ENCODE measurements around the gene AP5B1.

Gene AP5B1

DNA sequence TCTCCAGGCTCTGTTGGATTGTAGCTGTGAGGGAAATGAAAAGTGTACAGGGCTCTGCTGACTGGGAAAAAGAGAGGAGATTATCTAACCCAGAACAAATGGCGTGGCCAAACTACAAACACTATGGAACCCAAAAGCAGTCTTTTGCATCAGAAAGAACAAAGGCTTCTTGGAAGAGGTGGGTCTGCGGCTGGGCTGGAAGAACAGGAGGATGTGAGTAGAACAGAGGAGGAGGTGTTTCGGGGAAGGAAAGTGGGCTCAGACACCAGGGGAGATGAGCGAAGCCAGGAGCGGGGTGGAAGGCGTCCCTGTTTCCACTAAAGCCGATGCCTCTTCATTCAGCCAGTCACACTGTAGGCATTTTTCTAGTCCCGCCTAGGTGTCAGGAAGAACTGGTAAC, 18.1 kb upstream of the AP5B1 start:
- no peak for DNase-seq

DNA sequence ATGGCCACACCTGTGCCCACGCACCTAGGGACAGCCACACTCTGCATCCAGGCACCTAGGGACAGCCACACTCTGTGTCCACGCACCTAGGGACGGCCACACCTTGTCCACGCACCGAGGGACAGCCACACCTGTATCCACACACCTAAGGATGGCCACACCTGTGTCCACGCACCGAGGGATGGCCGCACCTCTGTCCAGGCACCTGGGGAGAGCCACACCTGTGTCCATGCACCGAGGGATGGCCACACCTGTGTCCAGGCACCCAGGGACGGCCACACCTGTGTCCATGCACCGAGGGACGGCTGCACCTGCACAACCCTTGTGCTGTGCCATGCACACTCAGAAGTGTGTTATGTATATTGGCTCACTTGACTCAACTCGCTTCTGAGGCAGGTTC, 16.9 kb upstream of the AP5B1 start:
- DNase-seq: no peak

DNA sequence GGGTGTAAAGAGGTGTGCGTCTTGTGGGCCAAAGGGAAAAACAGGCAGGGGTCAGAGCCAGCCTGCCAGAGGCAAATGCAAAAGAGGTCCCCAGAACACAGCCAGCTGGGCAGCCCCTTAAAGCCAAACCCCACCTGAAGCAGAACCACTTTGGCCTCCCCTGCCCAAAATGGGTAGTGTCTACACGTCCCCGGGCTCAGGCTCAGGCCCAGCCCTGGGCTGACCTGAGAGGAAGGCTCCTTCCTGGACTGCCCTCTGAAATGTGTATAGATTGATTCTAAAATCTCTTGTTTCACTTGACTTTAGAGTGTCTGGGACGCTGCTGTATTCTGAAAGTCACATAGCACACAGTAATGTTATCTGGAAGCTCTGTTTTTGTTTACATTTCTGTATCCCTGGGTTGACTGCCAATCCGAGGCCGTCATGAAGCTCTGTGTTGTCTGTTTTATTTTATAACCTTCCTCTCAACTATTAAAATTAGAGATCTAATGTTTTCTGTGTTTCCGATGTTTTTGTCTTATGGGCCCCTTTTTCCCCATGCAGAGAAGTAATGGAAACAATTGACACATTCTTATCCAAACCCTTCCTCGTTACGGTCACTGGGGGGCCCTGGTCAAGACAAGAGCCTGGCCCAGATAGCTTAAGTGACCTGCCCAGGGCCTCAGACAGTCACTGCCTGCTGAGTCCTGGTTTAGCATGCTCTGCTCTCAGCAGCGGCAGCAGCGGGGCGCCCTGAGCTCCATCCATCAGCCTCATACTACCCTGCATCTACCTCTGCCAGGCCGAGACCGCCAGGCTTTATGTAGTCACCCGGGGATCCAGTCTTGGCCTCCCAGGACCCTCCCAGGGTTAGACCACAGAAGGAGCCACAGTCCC, 16.2 kb upstream of the AP5B1 start:
- DNase-seq: no peak

DNA sequence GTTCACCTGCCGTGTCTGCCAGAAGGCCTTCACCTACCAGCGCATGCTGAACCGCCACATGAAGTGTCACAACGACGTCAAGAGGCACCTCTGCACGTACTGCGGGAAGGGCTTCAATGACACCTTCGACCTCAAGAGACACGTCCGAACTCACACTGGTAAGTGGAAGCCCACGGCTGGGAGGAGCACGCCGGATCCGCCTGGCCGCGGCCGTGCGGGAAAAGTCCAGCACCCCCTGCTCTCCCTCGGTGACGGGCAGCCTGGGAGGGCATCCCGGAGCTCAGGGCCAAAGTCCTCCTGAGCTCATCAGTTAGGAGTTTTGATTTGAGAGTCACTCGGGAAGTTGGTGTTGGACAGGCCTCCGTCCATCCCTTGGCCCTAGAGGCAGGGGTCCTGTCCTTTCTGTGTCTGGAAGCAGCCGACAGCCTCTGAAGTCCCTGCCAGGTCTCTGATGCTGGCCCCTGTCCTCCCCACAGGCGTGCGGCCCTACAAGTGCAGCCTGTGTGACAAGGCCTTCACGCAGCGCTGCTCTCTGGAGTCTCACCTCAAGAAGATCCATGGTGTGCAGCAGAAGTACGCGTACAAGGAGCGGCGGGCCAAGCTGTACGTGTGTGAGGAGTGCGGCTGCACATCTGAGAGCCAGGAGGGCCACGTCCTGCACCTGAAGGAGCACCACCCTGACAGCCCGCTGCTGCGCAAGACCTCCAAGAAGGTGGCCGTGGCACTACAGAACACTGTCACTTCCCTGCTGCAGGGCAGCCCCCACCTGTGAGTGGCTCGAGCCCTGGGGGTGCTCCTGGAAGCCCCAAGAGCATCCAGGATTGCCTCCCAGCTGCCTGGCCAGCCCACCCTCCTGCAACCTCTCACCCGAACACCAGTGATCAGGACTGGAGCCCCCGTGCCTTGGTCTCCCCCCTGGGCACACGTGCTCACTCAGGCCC, 14.1 kb upstream of the AP5B1 start:
- no peak for DNase-seq

DNA sequence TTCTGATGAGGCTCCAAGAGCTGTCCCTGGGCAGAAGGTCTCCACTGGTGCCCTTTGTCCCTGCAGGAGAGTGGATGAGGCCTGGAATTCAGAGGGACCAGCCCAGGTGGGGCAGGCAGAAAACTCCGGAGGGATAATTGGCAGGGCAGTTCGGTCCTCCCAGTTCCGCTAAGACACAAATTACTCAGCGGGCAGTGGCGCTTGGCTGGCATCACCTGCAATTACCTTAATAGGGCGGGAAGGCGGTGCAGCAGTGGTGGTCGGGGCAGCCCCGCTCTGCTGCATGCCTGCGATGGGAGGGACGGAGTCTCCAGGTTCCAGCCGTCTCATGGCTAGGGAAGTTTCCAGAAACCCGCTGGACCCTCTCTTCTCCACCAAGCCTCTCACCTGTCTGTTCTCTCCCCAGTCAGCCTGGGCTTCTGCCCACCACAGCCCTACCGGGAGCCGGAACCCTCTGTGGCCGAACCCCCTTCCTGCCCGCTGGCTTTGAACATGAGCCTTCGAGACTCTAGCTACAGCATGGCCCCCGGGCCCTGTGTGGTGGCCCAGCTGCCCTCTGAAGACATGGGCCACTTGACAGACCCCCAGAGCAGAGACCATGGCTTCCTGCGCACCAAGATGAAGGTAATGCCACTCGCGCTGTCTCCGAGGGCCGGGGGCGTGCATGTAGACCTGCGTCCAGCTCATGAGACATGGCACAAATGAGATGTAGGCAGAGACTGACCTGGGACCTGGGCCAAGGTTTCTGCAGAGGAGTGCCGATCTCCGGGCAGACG, 13.0 kb upstream of the AP5B1 start:
- DNase-seq: no peak

DNA sequence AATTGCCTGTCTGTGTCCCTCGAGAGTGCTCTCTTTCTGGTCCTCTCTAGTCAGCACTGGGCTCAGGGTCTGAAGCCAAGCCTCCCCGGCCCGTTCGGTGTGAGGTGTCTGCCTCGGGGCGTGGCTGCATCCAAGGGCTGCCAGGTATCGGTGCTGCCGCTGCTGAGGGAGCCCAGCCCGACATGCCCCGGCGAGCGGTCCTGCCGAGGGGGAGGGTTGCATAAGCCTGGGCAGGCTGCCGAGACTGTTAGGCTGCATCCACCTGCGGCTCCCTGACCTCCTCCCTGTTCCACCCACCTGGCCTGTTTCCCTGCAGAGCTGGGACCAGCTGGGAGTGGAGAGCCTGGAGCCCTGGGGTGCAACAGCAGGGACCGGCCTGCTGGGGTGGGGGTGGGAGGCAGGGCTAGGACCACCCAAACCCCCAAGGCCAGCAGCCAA, 12.4 kb upstream of the AP5B1 start:
- DNase-seq: no peak

DNA sequence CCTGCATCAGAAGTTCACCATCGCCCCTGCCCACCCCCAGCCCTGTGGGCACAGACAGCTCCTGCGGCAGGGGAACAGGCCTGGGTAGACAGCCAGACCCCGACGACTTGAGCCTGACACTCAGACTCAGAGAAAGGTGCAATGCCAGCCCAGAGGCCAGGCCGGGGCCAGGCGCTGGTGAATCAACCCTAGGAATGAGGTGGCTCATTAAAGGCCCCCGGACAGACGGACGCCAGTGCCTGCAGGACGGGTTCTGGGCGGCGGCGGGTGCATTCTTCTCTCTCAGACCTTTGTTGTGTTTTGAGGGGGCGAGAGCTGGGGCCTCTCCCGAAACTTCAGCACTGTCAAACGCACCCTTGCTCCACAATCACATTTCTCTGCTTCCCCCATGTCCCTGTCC, 11.7 kb upstream of the AP5B1 start:
- no peak for DNase-seq

DNA sequence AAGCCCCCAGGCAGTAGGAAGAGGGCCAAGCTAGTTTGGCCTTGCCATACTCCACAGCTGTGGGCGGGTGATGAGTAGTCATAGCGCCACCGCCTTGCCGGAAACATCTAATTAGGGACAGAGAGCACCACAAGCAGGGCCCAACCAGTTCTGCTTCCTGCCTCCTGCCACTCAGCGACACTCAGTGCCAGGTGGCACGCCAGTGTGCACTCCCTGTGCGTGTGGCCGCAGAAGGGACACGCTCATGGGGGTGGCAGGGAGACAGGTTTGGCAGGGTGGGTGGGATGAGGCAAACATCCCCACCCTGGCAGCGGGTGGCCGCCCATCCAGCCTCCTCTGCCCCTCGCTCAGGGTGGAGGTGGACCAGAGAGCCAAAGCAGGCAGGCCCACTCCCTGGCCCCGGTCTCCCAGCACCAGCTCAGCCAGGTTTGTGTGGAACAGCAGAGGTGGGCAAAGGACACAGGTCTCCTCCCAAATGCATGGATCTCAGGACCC, 11.0 kb upstream of the AP5B1 start:
- no peak for DNase-seq

DNA sequence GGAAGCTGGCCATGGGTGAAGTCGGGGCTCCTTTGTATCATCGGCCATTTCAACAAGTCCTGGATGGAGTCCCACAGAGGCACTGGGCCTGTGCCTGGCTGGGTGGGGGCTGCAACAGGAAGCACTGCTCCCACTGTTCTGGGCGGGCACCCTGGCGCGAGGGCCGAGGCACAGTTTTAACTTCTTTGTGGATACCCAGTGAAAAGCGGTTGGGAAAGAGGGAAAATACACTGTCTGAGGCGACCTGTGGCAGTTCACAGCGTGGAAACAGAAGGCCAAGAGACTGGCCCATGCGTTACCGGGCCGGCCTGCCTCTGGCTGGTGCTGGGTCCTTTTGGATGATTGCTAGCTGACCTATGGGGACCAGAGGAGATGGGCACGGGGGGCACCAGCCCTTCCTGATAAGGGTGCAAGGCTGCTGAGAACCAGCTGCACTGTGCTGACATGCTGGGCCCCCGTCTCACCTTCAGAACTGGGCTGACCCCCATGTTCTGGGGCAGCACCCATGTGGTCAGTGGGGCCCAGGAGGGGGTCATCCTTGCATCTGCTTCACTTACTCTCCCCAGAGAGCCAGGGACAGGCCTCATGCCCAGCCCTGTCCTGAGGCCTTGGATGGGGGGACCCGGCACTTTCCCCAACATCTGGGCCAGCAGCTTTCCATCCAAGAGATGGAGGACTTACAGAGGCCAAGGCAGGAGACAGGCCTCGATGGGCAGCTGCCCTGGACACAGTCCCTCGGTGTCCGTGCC, 10.3 kb upstream of the AP5B1 start:
- DNase-seq: no peak

DNA sequence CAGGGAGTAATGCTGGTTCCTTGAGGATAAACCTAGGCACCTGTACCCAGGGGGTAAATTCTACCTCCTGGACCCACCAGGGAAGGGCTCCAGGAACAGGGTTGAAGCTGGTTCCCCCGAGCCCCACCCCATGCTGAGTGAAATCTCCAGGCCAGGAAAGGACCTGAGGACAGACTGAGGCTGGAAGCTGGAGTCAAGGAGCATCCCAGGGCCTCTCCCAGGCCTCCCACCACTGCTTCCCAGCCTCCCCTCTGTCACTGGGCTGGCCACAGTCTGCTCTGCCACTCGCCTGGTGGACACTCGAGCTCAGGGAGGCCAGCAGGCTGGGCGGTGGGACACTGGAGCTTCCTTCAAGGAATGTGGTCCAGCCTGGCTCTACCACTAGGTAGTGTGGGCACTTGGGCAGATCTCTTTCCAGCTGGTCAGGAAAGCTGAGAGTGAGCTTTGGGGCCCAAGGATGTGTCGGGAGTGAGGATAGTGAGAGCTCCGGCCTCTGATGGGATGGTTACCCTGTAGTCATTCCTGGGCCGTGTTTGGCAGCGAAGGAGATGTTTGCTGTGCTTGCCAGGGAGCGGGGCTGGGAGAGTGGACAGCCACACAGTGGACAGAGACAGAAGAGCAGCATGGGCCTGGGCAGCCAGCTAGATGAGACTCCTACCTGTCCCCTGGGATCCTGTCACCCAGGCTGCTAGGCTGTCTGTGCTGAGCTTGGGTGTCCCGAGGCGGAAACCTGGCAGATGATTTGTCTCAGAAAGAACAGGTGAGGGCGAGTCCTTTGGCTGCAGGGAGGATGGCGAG, 9.5 kb upstream of the AP5B1 start:
- DNase-seq: no peak

DNA sequence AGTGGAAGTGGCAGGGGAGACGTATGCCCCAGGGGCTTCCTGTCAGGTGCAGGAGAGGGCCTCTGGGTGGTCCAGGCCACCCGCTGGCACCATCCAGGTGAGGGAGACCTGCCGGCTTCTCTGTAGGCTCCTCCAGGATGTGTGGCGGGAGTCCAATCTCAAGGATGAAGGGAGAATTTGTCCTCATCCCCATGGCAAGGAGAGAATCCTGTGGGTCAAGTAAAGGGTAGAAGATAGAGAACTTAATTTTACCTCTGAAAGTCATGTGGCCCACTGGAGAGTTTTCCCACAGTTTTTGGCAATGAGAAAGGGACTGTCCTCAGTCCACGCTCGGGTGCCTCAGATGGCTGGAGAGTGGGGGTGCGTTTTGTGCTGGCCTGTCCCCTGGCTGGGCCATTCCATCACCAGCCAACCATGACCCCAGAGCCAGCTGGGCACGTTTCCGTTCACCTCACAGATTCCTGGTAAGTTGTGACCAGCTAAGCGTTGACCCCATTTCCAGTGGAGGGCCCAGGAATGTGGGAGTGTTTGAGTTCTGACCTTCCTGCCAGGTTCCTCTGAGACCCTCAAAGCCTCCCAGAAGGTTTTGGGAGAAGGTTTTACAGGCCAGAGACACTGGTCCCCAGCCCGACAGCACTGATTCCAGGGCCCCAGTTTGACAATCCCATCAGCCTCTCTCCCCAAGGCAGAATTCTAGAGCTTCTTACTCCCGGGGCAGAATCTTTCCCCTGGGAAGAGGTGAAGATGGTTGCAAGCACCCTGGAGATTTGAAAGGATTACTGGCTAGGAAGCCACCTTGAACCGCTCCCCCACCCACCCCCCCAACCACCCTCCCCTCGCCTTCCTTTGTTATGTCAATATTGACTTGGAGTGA, 8.7 kb upstream of the AP5B1 start:
- DNase-seq: no peak

DNA sequence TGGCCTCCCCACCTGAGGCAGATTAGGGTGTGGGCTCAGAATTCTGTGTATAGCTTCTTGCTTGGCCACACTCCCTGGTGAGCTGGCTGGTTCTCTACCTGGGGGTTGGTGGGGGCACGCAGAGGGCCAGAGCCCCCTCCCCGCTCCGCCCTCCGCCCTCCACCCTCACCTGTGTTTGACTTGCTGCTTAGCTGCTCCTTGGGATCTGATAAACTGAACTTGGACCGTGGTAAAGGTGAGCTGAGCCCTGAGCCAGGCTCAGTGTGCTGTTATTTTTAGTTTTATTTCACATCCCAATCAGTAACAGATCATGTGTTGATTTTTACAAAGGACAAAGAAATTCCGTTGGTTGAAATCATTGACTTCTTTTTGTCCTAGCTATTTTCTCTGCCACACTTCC, 8.0 kb upstream of the AP5B1 start:
- DNase-seq: no peak

DNA sequence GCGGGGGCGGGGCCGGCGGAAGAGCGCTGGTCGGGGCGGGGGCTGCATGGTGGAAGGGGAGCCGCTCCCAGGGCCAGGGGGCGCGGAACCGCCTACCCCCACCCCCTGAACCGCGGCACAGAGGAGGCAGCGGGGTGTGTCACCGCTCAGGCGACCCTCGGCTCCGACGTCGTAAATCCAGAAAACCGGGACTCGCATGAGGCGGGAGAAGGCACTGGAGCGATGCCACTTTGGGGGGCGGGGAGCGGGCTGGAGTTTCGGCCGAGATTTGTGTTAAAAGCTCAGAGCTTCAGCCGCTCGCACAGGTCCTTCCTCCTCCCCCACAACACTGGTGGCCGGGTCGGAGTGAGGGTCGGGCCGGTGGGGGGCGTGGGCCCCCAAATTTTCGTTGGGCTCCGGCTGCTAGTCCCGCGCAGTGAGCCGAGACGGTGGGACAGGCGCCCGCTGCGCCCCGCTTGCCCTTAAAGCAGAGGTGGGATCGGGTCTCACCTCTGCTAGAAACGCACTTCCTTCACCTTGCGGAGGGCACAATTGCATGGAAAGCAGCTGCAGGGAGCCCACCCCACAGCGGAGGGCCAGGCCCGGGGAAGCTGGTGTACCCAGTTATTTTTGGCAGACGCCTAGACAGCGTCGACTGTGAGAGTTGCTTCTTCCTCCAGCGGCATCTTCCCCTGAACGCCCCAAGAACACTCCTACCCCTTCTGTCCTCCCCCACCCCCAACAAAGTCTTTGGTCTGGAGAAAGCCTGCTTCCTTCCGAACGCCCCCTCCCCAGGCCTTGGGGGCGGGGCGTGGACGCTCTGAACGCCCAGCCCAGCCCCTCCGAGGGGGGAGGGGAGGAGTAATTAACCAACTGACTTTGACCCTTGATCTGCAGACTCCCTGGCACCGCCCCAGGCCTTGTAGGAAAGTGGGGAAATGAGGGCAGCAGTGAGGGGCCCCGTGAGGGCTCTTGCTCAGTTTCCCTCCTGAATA, 7.2 kb upstream of the AP5B1 start:
- DNase-seq: no peak

DNA sequence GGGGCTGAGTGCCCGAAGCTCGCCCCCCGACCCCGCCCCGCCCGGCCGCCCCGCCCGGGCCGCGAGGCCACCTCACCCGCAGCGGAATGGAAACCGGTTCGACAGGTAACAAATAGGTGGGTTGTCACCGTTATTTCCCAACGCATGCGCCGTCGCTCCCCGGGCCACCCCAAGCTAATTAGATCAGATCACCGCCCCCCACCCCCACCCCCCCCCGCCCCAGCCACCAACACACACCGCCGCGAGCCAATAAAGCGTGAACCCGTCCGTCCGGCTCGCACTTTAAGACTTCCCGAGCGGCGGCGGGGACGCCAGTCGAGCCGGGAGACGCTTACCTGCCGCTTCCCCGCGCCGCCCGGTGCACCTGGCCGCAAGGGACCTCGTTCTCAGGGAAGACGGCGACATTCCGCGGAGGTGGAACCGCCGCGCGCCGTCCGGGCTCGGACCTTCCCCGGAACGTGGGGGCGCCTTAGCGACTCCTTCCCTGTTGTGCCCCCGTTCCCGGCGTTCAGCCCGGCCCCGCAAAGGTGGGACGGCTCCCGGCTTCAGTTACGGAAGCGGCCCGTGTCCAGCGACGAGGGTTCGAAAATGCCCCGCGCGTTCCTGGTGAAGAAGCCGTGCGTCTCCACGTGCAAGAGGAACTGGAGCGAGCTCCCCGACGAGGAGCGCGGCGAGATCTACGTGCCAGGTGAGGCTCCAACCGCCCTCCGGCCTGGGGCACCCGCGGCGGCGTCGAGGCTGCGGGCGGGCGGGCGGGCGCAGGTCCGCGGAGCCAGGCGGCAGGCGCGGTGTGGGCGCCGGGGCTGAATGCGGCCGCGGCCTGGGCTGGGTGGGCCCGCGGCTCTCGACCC, 6.2 kb upstream of the AP5B1 start, which contains the start of gene OVOL1:
TSS of gene OVOL1 (plus strand) at position 278 of the 851 bp plus-strand sequence. CDS start at position 589, 311 bp downstream.
- DNase-seq: no peak

DNA sequence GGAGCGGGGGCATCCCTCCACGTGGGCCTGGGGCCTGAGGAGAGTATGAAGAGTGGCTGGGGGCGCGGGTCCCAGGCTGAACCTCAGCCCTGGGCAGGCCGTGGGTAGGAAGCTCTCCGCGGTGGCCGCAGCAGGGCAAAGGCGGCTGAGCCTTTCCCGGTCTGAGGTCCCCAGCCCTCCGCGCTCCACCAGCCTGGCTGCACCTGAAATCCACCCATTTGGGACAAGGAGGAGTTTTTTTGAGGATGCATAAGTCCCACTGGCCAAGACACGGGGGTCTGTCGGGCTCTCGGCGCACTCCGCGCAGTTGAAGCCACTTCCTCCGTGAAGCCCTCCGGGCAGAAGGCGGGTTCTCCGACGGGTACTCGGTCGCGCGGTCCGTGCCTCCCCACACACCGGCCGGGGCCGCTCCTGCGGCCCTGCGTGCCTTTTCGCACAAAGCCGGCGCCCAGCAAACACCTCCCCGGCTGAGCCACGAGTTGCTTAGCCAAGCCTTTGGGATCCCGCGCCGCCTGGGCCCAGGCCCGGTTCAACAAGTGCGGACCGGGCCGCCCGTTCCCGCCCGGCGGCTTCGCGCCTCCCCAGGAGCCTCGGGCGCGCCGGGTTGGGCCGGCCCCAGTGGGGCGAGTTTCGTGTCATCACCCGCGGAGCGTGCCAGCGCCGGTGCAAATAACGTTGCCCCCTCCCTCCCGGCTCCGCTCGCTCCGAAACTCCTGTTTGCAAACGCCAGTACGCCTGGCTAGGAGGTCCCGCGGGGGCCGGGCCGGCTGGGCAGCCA, 5.4 kb upstream of the AP5B1 start:
- no peak for DNase-seq

DNA sequence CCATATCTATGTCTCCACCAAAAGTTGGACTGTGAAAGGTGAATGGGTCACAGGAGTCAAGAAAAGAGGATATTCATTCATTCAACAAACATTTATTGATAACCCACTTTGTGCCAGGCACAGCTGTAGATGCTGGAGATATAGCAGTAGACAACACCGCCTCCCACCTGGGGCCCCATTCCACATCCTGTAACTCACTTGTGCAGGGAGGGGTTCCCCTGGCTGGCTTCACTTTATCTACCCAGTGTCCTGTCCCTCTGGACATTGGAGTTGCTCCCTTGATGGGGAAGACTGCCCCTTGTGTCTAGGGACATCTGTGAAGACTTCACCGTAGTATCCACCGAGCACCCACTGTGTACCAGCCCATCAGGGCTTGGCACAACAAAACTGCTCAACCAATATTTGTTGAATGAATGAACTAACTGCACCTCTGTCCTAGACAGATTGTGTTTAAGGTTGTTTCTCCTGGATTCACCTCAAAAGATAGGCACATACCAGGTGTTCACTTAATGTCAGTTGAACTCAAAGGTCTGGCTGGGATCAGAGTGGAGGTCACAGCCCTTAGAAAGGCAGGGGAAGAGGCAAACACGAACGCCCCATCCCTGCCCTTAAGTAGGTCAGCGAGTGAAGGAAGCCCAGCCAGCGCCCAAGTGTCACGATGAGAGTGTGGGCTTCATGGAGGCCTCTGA, 4.7 kb upstream of the AP5B1 start:
- DNase-seq: no peak
